GM13976 (cell line): Measurements from ENCODE around the gene ZCCHC10.

Experiments used
- DNase-seq: peaks from one replicate; pipeline ENCODE4 v3.0.0; 2012; ENCODE audit warnings: low spot score
- CTCF ChIP-seq: IDR thresholded peaks from 2 replicates; pipeline ENCODE4 v1.5.1; 2012; ENCODE audit warnings: borderline replicate concordance, mild to moderate bottlenecking; ENCODE audit not compliant: insufficient read depth; ENCODE audit errors: extremely low read depth, missing control alignments, control extremely low read depth
- in situ Hi-C: fragments of 300-500 bp; cut with MboI; formaldehyde crosslinking; loops from one replicate; pipeline ENCODE4 v1.12.0; 2022; ENCODE audit warnings: low sequenced_read_pairs, mixed read lengths, inconsistent platforms; ENCODE audit not compliant: unreplicated experiment

The ZCCHC10 gene

GRCh38 chr5:132947671-132948070 is 78.7 kb downstream of the ZCCHC10 start:
- no peak for DNase-seq
- TF ChIP-seq CTCF: no peak
- in situ Hi-C loops: no loop called here
